GM18873 (cell line): ENCODE measurements around the gene C19orf12.
"Not testable (repeated sequence)": the region's sequence is repeated elsewhere in the genome, so short reads cannot be mapped to it uniquely, and the experiment has no call there.

Experiments used
- ATAC-seq: cut with Tn5 transposase; IDR thresholded peaks from one replicate; pipeline ENCODE4 v1.9.1; 2021; ENCODE audit warnings: mild to moderate bottlenecking, moderate library complexity, moderate number of reproducible peaks; ENCODE audit not compliant: unreplicated experiment, low FRiP score

C19orf12 gene

DNA sequence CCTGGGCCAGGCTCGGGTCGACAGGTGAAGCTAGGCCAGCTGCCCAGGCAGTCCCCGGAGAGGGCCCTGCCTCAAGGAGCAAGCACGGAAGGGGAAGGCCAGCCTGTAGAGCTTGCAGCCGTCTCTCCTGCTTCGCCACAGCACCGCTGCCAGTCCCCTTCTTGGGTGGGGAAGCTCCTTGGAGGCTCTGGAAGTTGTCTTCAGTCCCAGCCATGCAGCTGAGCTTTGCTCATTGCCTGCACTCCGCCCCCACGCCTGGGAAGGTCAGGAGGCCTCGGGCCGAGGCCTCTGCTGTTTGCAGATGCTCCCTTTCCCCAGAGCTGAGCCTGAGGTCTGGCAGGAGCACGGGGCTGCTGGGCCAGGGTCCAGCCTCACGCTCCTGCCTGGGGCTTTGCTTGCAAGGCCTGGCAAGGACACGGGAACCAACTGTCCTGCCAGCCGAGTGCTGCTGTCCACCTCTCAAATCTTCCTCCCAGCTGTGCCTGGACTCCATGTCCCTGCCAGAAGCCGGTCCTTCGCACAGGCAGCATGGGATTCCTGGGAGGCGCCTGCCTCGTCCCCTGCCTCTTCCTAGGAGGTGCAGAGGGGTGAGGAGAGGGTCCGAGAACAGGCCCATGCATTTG, 36.5 kb downstream of the C19orf12 start:
- ATAC-seq: no peak

DNA sequence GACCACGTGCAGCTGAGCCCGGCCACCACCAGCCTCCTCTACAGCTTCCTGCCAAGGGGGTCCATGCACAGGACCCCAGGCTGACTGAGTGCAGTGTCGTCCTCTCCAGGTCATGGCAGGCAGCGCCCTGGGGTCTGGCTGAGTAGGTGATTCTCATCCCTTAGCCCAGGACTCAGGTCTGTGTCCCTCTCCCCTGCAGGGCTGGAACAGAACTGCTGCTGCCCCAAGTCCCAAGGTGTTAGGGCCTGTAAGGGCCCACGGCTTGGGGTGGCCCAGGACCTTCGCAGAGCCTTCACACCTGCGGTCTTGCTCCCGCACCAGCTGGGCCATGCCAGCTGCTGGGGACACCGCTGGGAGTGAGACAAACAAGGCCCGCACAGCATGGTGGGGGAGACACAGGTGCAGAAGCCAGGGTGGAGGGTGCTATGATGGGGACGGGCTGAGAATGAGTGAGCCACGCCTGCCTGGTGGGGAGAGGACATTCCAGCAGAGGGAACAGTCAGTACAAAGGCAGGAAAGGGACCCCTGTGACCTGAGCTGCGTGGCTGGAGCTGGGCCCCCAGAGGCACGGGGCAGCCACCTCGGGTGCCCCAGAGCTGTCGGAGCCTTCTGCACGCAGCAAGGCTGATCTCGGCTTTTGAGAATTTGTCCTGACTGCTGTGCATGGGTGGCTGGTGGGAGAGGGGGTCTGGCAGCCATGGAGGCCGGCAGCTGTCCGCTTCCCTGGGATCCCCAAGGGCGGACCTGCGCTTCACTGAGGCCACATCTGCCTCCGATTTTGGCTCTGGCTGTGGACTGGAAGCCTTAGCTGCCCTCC, 37.9 kb downstream of the C19orf12 start:
- ATAC-seq: no peak

DNA sequence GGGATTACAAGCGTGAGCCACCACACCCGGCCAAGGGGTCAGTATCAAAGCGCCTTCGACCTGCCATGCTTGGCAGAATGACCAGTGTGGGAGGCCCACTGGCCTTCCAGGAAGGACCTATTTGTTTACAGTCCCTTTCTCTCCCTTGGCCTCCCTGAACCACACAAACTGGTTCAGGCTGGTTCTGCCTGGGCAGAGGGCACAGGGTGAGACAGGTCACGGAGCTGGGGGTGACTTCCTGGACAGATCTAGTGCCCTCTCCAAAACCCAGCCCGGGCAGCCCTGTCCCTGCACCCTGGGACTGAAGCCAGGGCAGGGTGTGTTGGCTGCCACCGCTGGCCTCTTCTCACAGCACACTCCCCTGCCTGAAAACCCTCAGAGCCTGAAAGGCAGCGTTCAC, 38.5 kb downstream of the C19orf12 start:
- ATAC-seq: no peak

DNA sequence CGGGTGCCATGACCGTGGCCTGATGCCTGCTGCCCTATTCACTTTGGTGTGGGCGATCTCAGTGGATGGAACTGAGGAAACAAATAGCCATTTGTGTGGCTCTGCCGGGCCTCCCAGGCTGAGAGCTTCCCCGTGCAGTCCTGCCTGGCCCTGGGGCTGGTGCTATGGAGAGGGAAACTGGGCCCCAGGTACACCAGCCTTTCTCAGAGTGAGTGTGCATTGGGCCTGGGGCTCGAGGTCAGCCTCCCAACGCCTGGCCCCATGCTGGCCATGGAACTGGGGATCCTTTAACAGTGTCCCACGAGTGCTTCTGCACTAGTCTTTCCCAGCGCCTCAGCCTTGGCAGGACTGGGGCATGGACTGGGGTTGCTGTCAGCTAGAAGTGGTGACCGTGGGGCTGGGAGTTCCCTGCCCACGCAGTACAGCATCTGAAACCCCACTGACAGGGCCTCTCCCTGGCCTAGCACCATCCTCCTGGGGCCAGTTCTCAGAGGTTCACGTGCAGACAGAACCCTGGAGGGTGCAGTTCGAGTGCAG, 39.3 kb downstream of the C19orf12 start:
- ATAC-seq: no peak

DNA sequence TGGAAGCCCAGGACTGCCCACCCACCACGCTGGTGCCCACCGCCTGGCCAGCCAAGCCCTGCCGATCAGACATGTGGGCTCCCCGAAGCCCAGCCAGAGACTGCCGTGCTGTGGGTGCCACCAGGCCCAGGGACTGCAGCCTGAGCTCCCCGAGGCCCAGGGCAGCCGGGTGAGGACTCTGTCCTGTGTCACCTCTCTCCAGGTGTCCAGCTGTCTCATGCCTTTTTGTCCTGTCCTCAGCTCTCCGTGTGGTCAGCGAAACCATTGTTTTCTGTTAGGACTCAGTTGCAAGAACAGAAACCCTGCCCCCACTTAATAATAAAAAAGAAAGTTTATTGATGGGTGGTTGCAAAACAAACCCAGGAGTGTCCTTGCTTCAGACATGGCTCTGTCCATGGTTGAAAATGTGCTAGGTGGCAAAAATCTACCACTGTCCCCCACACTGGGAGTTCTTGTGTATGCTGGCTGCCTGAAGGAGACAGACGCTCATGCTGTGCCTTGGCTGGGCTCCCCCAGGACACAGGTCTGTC, 39.9 kb downstream of the C19orf12 start:
- ATAC-seq: no peak

DNA sequence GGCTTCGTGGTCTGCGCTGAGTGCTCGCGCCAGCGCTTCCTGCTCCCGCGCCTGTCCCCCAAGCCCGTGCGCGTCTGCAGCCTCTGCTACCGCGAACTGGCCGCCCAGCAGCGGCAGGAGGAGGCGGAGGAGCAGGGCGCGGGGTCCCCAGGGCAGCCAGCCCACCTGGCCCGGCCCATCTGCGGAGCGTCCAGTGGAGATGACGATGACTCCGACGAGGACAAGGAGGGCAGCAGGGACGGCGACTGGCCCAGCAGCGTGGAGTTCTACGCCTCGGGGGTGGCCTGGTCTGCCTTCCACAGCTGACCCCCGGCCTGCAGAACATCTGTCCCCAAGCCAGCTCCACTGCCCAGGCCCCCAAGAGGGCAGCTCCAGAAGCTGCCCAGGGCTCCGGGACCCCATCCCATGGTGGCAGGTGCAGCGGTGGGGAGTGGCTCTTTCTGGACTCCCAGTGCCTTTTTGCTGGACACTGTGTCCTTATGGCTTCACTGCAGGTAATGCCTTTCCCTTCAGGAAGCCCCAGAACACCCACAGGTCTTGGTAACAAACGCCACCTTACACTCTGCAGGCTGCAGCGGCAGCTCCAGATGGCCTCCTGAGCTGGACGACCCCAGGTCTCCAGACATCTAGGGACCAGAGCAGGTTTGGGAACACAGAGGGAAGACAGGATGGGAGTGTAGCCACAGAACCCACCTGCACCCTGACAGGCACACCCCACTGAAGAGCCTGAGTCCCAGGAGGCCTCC, 40.5 kb downstream of the C19orf12 start:
- ATAC-seq: no peak

DNA sequence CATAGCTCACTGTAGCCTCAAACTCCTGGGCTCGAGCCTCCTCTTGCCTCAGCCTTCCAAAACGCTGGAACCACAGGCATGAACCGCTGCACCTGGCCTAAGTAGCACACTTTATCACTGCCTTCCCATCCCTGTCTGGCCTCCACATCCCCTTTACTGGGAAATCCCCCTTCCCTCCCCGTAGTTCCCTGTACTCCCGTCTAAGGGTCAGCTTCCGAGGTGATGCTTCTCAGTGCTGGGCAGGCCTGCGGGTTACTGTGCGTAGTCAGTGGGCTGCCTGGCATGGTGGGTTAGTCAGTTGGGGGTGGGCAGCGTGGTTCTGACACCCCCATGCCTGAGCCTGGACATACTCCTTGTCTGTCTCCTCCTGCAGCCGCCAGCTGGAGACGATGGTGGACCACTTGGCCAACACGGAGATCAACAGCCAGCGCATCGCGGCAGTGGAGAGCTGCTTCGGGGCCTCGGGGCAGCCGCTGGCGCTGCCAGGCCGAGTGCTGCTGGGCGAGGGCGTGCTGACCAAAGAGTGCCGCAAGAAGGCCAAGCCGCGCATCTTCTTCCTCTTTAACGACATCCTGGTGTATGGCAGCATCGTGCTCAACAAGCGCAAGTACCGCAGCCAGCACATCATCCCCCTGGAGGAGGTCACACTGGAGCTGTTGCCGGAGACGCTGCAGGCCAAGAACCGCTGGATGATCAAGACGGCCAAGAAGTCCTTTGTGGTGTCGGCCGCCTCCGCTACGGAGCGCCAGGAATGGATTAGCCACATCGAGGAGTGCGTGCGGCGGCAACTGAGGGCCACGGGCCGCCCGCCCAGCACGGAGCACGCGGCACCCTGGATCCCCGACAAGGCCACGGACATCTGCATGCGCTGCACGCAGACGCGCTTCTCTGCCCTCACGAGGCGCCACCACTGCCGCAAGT, 41.4 kb downstream of the C19orf12 start:
- ATAC-seq: no peak

DNA sequence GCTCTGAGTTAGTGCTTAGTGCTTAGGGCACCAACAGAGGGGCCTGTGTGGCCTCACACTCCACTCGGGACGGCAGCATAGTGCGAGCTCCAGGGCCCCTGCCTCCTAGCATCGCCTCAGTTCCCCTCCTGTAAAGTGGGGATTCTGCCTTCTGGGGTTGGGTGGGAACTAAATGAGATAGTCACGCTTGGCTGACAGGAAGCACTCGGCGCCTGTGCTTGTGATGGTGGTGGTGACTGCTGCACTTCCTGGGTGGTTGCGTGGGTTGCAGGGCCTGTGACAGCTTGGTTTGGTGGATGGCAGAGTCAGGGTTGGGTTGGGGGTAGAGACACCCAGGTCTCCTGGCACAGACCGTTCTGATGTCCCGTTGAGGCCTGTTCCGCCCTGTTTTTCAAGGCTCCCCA, 42.1 kb downstream of the C19orf12 start:
- ATAC-seq: no peak

DNA sequence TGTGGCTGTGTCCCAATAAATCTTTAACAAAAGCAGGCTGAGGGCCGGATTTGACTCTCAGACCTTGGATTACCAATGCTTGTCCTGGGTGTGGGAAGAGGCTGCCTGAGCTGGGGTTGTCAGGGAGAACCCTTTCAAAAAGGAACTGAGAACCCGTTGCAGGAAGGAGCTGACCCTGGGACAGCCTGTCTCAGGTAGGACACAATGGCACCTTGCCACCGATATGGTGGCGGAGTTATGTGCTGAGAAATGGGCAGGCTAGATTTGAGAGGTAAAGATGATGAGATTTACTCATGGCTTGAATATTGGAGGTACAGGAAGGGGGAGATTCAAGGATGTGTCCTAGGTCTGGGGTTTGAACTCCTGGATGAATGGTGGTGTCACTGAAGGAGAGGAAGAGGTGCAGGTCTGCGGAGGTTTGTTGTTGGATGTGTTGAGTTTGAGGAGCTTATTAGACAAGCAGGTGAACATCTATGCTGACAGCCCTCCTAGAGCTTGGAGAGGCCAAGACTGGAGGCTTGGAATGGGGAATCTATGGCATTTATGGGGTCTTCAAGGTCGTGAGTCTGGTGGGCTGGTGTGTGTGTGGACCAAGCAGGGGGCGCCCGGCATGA, 42.6 kb downstream of the C19orf12 start:
- ATAC-seq: no peak

DNA sequence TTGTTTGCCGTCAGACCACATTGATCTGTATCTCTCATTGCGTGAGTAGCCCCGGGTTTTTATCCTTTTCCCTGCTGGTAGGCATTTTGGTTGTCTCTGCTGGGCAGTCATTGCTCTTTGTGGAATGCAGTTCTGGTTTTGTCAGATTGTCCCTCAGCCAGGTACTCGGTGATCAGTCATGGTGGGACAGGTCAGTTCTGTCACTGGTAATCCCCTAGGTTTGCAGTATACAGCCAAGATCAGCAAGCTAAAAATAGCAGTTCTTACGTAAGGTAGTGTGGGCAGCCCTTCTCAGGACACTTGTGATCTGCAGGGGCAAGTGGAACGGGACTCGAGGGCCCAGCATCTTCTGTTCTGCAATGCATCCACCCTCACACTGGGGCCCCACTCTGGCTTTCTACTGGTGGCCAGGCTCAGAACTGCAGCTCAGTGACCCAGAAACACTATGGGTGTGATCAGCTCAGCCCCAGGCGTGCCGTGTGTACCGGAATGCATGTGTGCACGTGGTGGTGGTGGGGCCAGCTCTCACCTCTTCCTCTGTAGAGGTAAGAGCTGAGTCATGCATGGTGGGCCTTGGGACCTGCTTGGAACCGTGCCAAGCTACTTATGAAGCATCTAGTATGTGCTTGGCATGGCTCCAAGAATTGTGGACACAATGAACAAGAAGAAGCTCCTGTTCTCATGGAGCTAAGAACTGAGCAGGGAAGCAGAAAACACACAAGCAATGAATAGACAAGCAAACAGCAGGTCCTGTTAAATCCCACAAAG, 43.5 kb downstream of the C19orf12 start:
- no peak for ATAC-seq

DNA sequence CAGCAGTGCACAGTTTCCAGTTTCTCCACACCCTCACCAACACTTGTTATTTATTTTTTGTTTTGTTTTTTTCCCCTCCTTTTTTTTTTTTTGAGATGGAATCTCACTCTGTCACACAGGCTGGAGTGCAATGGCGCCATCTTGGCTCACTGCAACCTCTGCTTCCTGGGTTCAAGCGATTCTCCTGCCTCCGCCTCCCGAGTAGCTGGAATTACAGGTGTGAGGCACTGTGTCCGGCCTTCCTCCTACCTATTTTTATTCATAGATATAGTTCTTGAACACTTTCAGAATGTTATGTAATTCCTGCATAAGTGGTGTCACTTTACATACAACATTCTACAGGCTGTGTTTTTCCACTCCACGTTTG, 44.1 kb downstream of the C19orf12 start:
- ATAC-seq: not testable (repeated sequence)

DNA sequence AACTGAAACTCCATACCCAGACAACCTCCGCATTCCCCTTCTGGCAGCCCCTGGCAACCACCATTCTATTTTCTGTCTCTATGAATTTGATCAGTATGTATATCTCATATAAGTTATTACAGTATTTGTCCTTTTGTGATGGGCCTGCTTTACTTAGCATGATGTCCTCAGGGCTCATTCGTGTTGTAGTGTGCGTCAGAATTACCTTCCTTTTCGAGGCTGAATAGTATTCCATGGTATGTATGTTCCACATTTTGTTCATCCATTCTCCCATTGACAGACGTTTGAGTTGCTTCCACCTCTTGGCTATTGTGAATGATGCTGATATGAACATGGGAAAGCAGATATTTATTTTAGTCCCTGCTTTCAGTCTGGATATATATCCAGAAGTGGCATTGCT, 44.8 kb downstream of the C19orf12 start:
- no peak for ATAC-seq

DNA sequence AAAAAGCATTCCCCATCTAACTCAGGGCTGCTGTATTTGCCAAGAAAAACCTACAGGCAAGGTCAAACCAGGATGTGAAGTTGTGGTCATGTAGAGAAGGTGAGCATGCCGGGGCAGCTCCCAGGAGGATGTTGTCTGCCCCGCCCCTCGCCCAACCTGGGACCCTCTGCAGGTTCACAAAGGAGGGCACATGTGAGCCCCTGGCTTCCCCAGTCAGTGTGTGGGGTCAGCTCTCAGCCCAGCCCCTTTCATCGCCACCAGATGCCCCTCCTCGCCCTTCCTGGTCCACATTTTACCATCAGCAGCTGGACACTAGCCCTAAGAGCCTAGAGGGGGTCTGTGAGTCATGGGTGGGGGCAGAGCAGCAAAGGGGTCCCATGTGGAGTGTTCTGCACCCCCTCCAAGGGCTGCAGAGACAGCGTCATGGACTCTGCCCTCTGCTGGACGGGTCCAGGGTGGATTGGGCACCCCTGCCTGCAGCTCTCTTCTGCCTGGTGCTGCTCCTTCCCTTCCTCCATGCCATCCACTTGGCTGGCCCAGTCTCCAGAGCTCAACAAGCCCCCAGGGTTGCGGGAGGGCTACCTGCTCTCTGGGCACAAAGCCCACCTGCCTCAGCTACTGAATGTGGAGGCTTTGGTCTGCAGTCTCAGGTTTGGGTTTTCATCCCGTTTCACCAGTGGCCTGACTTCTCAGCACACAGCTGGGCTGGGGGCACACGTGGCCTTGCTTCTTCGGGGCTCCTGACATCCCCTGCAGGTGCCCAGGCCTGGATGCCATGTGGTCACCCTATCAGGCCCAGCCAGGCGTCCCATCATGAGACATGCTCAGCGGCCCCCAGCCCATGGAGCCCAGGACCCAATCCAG, 46.1 kb downstream of the C19orf12 start:
- no peak for ATAC-seq

DNA sequence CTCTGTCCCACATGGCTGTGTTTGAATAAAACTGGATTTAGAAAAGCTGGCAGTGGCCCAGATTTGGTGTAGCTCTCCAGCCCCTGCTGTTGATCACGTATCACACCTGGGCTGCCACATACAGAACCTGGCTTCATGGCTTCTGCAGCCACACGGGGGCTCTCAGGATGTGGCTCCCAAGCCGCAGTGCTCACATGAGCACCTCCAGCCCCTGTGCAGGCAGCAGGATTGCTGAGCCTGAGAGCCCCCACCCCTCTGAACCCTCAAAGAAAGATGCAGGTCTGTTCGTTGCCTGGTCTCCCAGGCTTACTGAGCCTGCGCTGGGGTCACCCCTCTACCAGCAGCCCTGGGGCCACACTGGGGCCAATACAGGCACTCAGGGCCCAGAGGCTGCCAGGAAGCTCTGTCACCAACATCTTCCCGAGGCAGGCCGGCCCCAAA, 47.1 kb downstream of the C19orf12 start:
- ATAC-seq: no peak

DNA sequence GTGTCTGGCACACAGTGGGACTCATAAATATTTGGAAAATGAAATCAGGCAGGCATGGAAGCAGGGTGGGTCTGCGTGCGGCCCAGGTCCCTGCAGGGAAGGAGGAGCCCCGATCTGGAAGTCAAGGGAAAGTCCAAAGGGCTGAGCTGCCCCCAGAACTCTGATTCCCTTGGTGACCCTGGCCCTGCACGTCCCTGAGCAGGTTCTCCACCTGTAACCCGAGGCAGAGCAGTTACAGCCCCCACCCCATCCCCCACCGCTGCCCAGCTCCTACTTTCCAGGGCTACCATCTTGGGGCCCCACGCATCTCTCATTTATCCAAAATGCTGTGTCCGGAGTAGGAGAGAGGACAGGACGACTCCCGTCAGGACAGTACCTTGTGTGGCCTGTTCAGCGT, 47.7 kb downstream of the C19orf12 start:
- ATAC-seq: no peak

DNA sequence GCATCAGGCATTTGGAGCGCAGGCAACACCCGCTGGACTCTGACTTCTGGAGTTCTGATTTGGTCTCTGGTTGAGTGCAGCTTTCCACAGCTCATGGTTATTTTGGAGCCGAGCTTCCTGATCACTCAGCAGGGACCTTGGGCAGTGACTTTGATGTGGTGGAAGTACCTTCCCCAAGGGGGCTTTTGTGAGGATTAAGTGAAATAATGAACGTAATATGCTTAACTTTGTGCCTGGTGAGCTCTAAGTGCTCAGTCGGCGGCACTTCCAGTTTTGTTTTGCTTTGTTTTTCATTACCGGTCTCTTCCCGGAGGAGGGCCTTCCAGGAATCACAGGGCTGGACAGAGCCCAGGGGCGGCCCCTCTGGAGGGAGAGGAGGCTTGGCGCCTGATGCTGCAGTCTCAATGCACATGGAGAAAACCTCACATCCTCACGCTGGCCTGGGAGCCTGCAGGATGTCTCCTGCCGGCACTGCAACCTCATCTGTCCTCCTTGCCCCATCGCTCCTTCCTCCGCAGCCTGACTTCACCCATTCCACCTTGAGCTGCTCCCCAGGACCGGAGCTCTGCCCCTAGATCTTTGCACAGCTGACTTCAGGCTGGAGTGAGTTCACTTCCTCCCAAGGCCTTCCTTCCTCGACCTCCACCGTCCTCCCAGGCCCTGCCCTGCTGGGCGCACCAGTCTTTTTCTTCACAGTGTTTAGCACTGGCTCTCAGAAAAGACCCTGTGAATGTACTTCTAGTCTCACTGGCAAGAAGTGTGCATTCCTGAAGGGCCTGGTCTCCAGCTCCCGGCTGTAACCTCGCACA, 48.3 kb downstream of the C19orf12 start:
- no peak for ATAC-seq
